AG08396 (cell line): ENCODE results near the gene CKAP2.
"Not testable (repeated sequence)": the region's sequence is repeated elsewhere in the genome, so short reads cannot be mapped to it uniquely, and the experiment has no call there.

Experiments used
- DNase-seq: peaks from one replicate; pipeline ENCODE4 v3.0.0; 2012; ENCODE audit warnings: low spot score, mixed read lengths

The CKAP2 gene

GRCh38 chr13:52454820-52455676 lies at the start of gene CKAP2:
CKAP2 (plus strand) TSS chr13:52455478; CDS start chr13:52455557, 79 bp downstream.
- peak; percentile 96 for DNase-seq

GRCh38 chr13:52405767-52406494 lies 49.3 kb upstream of the CKAP2 start, which contains the start of gene THSD1:
THSD1 (minus strand) TSS chr13:52406172; CDS start chr13:52402600, 3,572 bp downstream.
- DNase-seq, result peak; percentile 83

- DNase-seq, result no peak
Measured at GRCh38 chr13:52406629-52407028, 48.6 kb upstream of the CKAP2 start.

GRCh38 chr13:52407436-52407835 lies 47.8 kb upstream of the CKAP2 start:
- not testable (repeated sequence) for DNase-seq

GRCh38 chr13:52408071-52408658 lies 47.1 kb upstream of the CKAP2 start:
- DNase-seq, result not testable (repeated sequence)

- peak; percentile 75 for DNase-seq
Measured at GRCh38 chr13:52411629-52412028, 43.6 kb upstream of the CKAP2 start.

GRCh38 chr13:52412128-52412527 lies 43.1 kb upstream of the CKAP2 start:
- DNase-seq, result no peak

- no peak for DNase-seq
Measured at GRCh38 chr13:52414051-52414450, 41.2 kb upstream of the CKAP2 start.

- peak; percentile 58 for DNase-seq
Measured at GRCh38 chr13:52414963-52415362, 40.3 kb upstream of the CKAP2 start.

- DNase-seq, result no peak
Measured at GRCh38 chr13:52419080-52419479, 36.2 kb upstream of the CKAP2 start.

GRCh38 chr13:52421216-52421615 lies 34.1 kb upstream of the CKAP2 start:
- DNase-seq, result no peak

GRCh38 chr13:52428295-52428694 lies 27.0 kb upstream of the CKAP2 start:
- DNase-seq, result no peak

GRCh38 chr13:52432456-52432855 lies 22.8 kb upstream of the CKAP2 start:
- no peak for DNase-seq

GRCh38 chr13:52446265-52446664 lies 9.0 kb upstream of the CKAP2 start:
- DNase-seq, result no peak

- DNase-seq, result no peak
Measured at GRCh38 chr13:52447354-52447753, 7.9 kb upstream of the CKAP2 start.

GRCh38 chr13:52447815-52448552 lies 7.3 kb upstream of the CKAP2 start:
- no peak for DNase-seq

GRCh38 chr13:52449331-52450011 lies 5.8 kb upstream of the CKAP2 start:
- no peak for DNase-seq

- peak; percentile 96 for DNase-seq
Measured at GRCh38 chr13:52450012-52450792, 5.1 kb upstream of the CKAP2 start, which contains the start of gene VPS36. VPS36 (minus strand) TSS chr13:52450634; CDS start chr13:52450594, 40 bp downstream.

- no peak for DNase-seq
Measured at GRCh38 chr13:52450793-52451116, 4.5 kb upstream of the CKAP2 start.

GRCh38 chr13:52451135-52451804 lies 4.0 kb upstream of the CKAP2 start:
- DNase-seq, result no peak
